Endothelial cell (in vitro differentiated cells): ENCODE results near the gene PNKP. TPM values are rescaled to one million over a fixed set of nuclear protein-coding genes. Genes with fewer than 3 reads are reported as not detected.

Experiments
- DNase-seq: peaks from one replicate; pipeline ENCODE4 v3.0.0; 2021; ENCODE audit warnings: low spot score
- H3K27ac Mint-ChIP-seq: one replicate; pipeline ENCODE4 v1.8.0; 2021; ENCODE audit warnings: mixed read lengths, inconsistent platforms; ENCODE audit not compliant: unreplicated experiment
- H3K27me3 Mint-ChIP-seq: one replicate; pipeline ENCODE4 v1.8.0; 2021; ENCODE audit warnings: mild to moderate bottlenecking, moderate library complexity, mixed read lengths, inconsistent platforms; ENCODE audit not compliant: unreplicated experiment
- H3K36me3 Mint-ChIP-seq: one replicate; pipeline ENCODE4 v1.8.0; 2021; ENCODE audit warnings: mild to moderate bottlenecking, low read depth, mixed read lengths, inconsistent platforms; ENCODE audit not compliant: unreplicated experiment
- H3K4me1 Mint-ChIP-seq: one replicate; pipeline ENCODE4 v1.8.0; 2021; ENCODE audit warnings: mild to moderate bottlenecking, mixed read lengths, inconsistent platforms; ENCODE audit not compliant: unreplicated experiment
- H3K4me3 Mint-ChIP-seq: one replicate; pipeline ENCODE4 v1.8.0; 2021; ENCODE audit warnings: mild to moderate bottlenecking, mixed read lengths, inconsistent platforms; ENCODE audit not compliant: unreplicated experiment
- H3K9me3 Mint-ChIP-seq: one replicate; pipeline ENCODE4 v1.8.0; 2021; ENCODE audit warnings: mixed read lengths, inconsistent platforms; ENCODE audit not compliant: unreplicated experiment
- CTCF ChIP-seq: fragments of 200-600 bp; sonication (generic); IDR thresholded peaks from one replicate; pipeline ENCODE4 v1.5.0; 2021; ENCODE audit warnings: antibody characterized with exemption; ENCODE audit not compliant: unreplicated experiment
- total RNA-seq: library from RNA; stranded (reverse); fragmentation: NEBNext Ultra II Directional; extraction: Animal tissue kit (Norgen Biotek cat#: 25700); gene quantifications from one replicate; pipeline ENCODE4 v1.2.1, GENCODE V29; 2021; ENCODE audit not compliant: unreplicated experiment

Gene PNKP
- total RNA-seq, 1 donor from 2014 or later, result 96.0 TPM

- Mint-ChIP-seq H3K4me1 (peaks cover 19% of the 10 kb centered on the region), H3K27me3 (peaks cover 33% of the 10 kb centered on the region), H3K36me3 (peaks cover 38% of the 10 kb centered on the region), H3K4me3 (peak overlapping the region; percentile 85), H3K9me3 (no peaks in the 10 kb centered on the region), H3K27ac (peak overlapping the region; percentile 80)
- no peak for TF ChIP-seq CTCF
- DNase-seq, result peak; percentile 60
Measured at GRCh38 chr19:49862391-49863253, 4.8 kb downstream of the PNKP start.

- peaks cover 42% of the 10 kb centered on the region for H3K36me3 Mint-ChIP-seq
- H3K27ac Mint-ChIP-seq, result no peak overlapping the region
- peaks cover 30% of the 10 kb centered on the region for H3K27me3 Mint-ChIP-seq
- no peak for TF ChIP-seq CTCF
- no peak for DNase-seq
- no peaks in the 10 kb centered on the region for H3K9me3 Mint-ChIP-seq
- H3K4me1 Mint-ChIP-seq, result peaks cover 19% of the 10 kb centered on the region
- H3K4me3 Mint-ChIP-seq, result no peak overlapping the region
Measured at GRCh38 chr19:49861541-49862378, 5.6 kb downstream of the PNKP start.

- Mint-ChIP-seq H3K9me3 (no peaks in the 10 kb centered on the region), H3K4me3 (no peak overlapping the region), H3K36me3 (peaks cover 37% of the 10 kb centered on the region), H3K27ac (no peak overlapping the region), H3K4me1 (peaks cover 12% of the 10 kb centered on the region), H3K27me3 (peaks cover 32% of the 10 kb centered on the region)
- TF ChIP-seq CTCF, result no peak
- no peak for DNase-seq
Measured at GRCh38 chr19:49861107-49861506, 6.3 kb downstream of the PNKP start.

GRCh38 chr19:49860336-49861102, 6.9 kb downstream of the PNKP start:
- no peak for DNase-seq
- no peaks in the 10 kb centered on the region for H3K9me3 Mint-ChIP-seq
- no peak overlapping the region for H3K27ac Mint-ChIP-seq
- peaks cover 32% of the 10 kb centered on the region for H3K27me3 Mint-ChIP-seq
- H3K4me3 Mint-ChIP-seq, result no peak overlapping the region
- peaks cover 35% of the 10 kb centered on the region for H3K36me3 Mint-ChIP-seq
- peaks cover 6% of the 10 kb centered on the region for H3K4me1 Mint-ChIP-seq
- TF ChIP-seq CTCF, result no peak
